Measurements from ENCODE around the gene PPP6R2. TPM values are rescaled to one million over a fixed set of nuclear protein-coding genes. Genes with fewer than 3 reads are reported as not detected.
"Not testable (repeated sequence)": the region's sequence is repeated elsewhere in the genome, so short reads cannot be mapped to it uniquely, and the experiment has no call there.

The PPP6R2 gene
- total RNA-seq, 4 donors from 2014 or later = 35.6 to 50.8 (median 45.6) TPM

DNA sequence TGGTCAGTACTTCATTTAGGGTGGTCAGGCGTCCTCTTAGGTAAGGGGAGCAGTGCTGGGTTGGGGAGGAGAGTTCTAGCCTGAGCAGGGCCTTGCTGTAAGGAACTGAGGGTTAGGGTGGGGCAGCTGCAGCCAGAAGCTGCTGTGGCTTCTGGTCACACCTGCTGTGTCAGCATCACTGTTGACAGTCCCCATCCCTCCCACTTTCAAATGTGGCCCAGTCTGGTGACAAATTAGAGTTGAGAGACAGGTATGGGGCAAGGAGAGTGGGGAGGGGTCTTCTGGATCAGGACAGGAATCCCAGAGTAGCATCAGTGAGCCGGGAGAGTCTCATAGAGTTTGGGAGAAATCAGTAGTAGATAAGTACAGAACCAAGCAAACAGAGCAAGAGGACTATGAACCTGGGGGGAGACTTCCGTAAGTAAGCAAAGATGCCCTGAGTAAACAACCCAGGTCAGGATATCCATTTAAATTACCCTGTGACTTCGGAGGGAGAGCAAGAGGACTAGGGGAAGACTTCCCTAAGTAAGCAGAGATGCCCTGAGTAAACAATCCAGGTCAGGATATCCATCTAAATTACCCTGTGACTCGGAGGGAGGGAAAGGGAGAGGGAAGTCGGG, 53.7 kb downstream of the PPP6R2 start:
- Histone ChIP-seq H3K4me3 (no peak overlapping the region), H3K4me1 (peaks cover 4 to 13% (median 5%) of the 10 kb centered on the region in 3 donors), H3K36me3 (peaks cover 4 to 96% (median 16%) of the 10 kb centered on the region in 3 donors), H3K27me3 (no peaks in the 10 kb centered on the region), H3K9me3 (no peaks in the 10 kb centered on the region), H3K27ac (no peak overlapping the region)
- intact Hi-C loops (cut with DNase I) = no loop called here
- 58 to 73% methylated on average over 5 to 6 of the region's 6 CpGs for WGBS, 2 donors
- no peak for DNase-seq
- TF ChIP-seq POLR2A (IDR thresholded peaks at IDR 0.05) = no peak
- TF ChIP-seq, protein P1, sequence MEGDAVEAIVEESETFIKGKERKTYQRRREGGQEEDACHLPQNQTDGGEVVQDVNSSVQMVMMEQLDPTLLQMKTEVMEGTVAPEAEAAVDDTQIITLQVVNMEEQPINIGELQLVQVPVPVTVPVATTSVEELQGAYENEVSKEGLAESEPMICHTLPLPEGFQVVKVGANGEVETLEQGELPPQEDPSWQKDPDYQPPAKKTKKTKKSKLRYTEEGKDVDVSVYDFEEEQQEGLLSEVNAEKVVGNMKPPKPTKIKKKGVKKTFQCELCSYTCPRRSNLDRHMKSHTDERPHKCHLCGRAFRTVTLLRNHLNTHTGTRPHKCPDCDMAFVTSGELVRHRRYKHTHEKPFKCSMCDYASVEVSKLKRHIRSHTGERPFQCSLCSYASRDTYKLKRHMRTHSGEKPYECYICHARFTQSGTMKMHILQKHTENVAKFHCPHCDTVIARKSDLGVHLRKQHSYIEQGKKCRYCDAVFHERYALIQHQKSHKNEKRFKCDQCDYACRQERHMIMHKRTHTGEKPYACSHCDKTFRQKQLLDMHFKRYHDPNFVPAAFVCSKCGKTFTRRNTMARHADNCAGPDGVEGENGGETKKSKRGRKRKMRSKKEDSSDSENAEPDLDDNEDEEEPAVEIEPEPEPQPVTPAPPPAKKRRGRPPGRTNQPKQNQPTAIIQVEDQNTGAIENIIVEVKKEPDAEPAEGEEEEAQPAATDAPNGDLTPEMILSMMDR (IDR thresholded peaks at IDR 0.05) = no peak

DNA sequence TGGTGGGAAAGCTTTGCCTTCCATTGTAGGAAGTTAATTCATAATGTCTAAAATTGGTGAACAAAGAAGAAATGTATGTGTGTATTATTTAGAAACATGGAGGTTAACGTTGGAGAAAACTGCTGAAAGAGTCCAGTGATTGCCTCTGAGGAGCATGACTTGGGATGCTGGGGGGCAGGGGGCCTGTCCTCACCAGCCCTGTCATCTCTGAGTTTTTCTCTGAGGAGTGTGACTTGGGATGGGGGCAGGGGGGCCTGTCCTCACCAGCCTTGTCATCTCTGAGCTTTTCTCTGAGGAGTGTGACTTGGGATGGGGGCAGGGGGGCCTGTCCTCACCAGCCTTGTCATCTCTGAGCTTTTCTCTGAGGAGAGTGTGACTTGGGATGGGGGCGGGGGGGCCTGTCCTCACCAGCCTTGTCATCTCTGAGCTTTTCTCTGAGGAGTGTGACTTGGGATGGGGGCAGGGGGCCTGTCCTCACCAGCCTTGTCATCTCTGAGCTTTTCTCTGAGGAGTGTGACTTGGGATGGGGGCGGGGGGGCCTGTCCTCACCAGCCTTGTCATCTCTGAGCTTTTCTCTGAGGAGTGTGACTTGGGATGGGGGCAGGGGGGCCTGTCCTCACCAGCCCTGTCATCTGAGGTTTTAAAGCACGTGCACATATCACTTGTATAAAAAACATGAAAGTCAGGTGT, 54.4 kb downstream of the PPP6R2 start:
- intact Hi-C loops (cut with DNase I); H3K4me3 ChIP-seq; H3K9me3 ChIP-seq; DNase-seq; H3K27me3 ChIP-seq; H3K27ac ChIP-seq: not testable (repeated sequence)
- WGBS, 2 donors = 50 to 77% methylated on average over 2 of the region's 4 CpGs
- H3K4me1 ChIP-seq = peaks cover 4 to 15% (median 5%) of the 10 kb centered on the region in 3 donors
- H3K36me3 ChIP-seq = peaks cover 4 to 96% (median 16%) of the 10 kb centered on the region in 3 donors

- H3K4me1 ChIP-seq = peaks cover 8 to 29% (median 10%) of the 10 kb centered on the region in 3 donors
Measured at GRCh38 chr22:50398831-50399648, 55.9 kb downstream of the PPP6R2 start.

DNA sequence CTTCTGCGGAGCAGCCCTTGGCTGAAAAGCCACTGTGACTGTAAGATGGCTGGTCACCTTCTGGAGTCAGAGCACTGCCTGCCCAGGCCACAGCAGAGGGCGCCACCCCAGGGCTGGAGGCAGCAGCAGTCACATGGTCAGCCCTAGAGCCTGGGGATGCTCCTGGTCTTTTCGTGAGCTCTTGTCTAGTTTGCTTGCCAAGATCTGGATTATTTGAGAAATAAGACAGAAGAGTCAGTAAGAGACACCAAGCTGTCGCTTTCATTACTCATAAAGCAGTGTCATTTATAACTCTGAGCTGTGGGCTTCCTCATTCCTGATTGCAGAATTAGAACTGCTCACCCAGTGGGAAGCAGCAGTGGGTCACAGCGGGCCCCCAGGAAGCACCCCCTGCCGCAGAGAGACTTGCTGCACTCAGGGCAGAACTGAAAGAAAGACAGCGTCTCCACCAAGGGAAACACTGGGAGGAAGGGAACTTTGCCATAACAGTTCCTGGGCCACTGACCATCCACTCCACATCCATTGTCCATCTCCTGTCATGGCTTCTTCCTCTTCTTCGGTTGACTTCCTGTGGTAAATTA, 56.7 kb downstream of the PPP6R2 start:
- peak overlapping the region in 3 of 4 donors; percentile 20 to 69 (median 50) for H3K27ac ChIP-seq
- H3K4me3 ChIP-seq = no peak overlapping the region
- no peaks in the 10 kb centered on the region for H3K27me3 ChIP-seq
- peaks cover 8 to 29% (median 10%) of the 10 kb centered on the region in 3 donors for H3K4me1 ChIP-seq
- H3K36me3 ChIP-seq = peaks cover 0 to 90% (median 16%) of the 10 kb centered on the region in 3 donors
- no peak for TF ChIP-seq POLR2A (IDR thresholded peaks at IDR 0.05)
- TF ChIP-seq, protein P1 (IDR thresholded peaks at IDR 0.05) = peak in 5 of 6 experiments; percentile 10 to 48 (median 30)
- DNase-seq = no peak
- 66 to 77% methylated on average over 4 to 6 of the region's 8 CpGs for WGBS, 2 donors
- intact Hi-C loops (cut with DNase I) = no loop called here
- H3K9me3 ChIP-seq = no peaks in the 10 kb centered on the region

More at GRCh38 chr22:50398831-50399648, 55.9 kb downstream of the PPP6R2 start:
- WGBS, 2 donors = 72 to 74% methylated on average over 13 to 14 of the region's 15 CpGs
- Histone ChIP-seq H3K9me3 (no peaks in the 10 kb centered on the region), H3K27me3 (no peaks in the 10 kb centered on the region), H3K4me3 (no peak overlapping the region), H3K27ac (peak overlapping the region in 3 of 4 donors; percentile 20 to 69 (median 50)), H3K36me3 (peaks cover 2 to 97% (median 16%) of the 10 kb centered on the region in 3 donors)
- intact Hi-C loops (cut with DNase I) = no loop called here
- no peak for TF ChIP-seq POLR2A (IDR thresholded peaks at IDR 0.05)
- TF ChIP-seq, protein P1 (IDR thresholded peaks at IDR 0.05) = no peak
- DNase-seq = no peak

DNA sequence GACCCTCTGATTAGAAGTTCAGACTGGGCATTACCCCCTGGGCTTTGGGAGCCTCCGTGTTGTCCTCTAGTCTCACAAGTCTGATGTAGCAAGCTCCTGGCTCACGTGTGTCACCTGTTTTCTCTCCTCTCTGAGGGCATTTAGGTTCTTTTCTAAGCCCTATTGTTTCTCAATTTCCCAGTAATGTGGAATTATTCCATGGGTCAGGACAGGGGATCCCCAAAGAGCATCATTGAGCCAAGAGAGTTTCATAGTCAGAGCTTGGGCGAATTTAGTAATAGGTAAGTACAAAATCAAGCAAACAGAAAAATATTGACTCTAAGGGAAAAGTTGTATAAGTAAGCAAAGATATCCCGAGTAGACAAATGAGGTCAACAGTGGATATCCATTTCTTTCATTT, 57.3 kb downstream of the PPP6R2 start:
- Histone ChIP-seq H3K27ac (peak overlapping the region in 2 of 4 donors; percentile 50 to 69), H3K4me1 (peaks cover 8 to 29% (median 10%) of the 10 kb centered on the region in 3 donors), H3K36me3 (peaks cover 0 to 84% (median 12%) of the 10 kb centered on the region in 3 donors), H3K9me3 (no peaks in the 10 kb centered on the region), H3K4me3 (no peak overlapping the region), H3K27me3 (no peaks in the 10 kb centered on the region)
- WGBS, 2 donors = 71 to 84% methylated on average over 4 of the region's 4 CpGs
- intact Hi-C loops (cut with DNase I) = no loop called here
- TF ChIP-seq POLR2A (IDR thresholded peaks at IDR 0.05) = no peak
- TF ChIP-seq, protein P1 (IDR thresholded peaks at IDR 0.05) = no peak
- no peak for DNase-seq
